ENCODE data around the gene IL23R.

DNA sequence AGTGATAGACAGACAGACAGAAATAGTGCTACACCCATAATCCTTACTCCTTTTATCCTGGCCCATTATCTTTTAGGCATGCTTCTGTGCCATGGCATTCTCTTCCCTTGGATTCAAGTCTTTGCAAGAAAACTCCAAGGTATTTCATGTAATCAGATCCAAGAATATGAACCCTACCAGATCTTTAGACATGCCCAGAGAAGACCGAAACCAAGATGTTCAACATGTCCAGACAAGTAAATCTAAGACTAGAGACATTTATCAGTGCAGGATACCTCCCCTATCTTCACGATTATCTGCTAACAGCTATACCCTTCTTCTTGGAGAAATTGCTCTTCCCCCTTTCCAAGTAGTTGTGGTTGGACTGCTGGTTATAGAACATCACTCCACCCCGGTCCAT, 19.7 kb upstream of the IL23R start:
- TF ChIP-seq, protein P1, sequence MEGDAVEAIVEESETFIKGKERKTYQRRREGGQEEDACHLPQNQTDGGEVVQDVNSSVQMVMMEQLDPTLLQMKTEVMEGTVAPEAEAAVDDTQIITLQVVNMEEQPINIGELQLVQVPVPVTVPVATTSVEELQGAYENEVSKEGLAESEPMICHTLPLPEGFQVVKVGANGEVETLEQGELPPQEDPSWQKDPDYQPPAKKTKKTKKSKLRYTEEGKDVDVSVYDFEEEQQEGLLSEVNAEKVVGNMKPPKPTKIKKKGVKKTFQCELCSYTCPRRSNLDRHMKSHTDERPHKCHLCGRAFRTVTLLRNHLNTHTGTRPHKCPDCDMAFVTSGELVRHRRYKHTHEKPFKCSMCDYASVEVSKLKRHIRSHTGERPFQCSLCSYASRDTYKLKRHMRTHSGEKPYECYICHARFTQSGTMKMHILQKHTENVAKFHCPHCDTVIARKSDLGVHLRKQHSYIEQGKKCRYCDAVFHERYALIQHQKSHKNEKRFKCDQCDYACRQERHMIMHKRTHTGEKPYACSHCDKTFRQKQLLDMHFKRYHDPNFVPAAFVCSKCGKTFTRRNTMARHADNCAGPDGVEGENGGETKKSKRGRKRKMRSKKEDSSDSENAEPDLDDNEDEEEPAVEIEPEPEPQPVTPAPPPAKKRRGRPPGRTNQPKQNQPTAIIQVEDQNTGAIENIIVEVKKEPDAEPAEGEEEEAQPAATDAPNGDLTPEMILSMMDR (IDR thresholded peaks at IDR 0.05), result no peak
- TF ChIP-seq POLR2A (IDR thresholded peaks at IDR 0.05), result no peak
